Measurements from ENCODE around the gene MPG. TPM values are rescaled to one million over a fixed set of nuclear protein-coding genes. Genes with fewer than 3 reads are reported as not detected.

Gene MPG
- total and polyA plus RNA-seq, 2 donors from 2014 or later: 40.8 to 54.3 TPM

GRCh38 chr16:63998-64913 is 13.8 kb upstream of the MPG start:
- FAIRE-seq: no peak
- H3K36me3 ChIP-seq (ENCODE audit: control insufficient read depth in 2 of 3, insufficient read depth in 3 of 3, low read length in 3 of 3): peaks cover 0 to under 1% (median 0%) of the 10 kb centered on the region in 3 donors

GRCh38 chr16:64914-65255 is 13.1 kb upstream of the MPG start:
- H3K27me3 ChIP-seq (ENCODE audit: control insufficient read depth, insufficient read depth, low read length): no peaks in the 10 kb centered on the region
- H3K36me3 ChIP-seq (ENCODE audit: control insufficient read depth in 2 of 3, insufficient read depth in 3 of 3, low read length in 3 of 3): no peaks in the 10 kb centered on the region
- H3K9ac ChIP-seq (ENCODE audit: low read length in 3 of 3): no peak overlapping the region
- H3K4me3 ChIP-seq (ENCODE audit: low read length in 3 of 3): no peak overlapping the region
- peaks cover 0 to 7% (median 0%) of the 10 kb centered on the region in 3 donors for H3K4me1 ChIP-seq (ENCODE audit: control insufficient read depth in 2 of 3, insufficient read depth in 2 of 3, low read depth in 1 of 3, low read length in 3 of 3)
- FAIRE-seq (no peak), DNase-seq (peak in 1 of 5 donors; percentile 28)
- no peak overlapping the region for H3K27ac ChIP-seq (ENCODE audit: low read depth in 2 of 2, low read length in 2 of 2)
- intact Hi-C loops (cut with DNase I): no loop called here
- TF ChIP-seq CTCF (IDR thresholded peaks at IDR 0.05; ENCODE audit: borderline replicate concordance, extremely low read depth, insufficient read depth): no peak
- no peaks in the 10 kb centered on the region for H3K9me3 ChIP-seq (ENCODE audit: control insufficient read depth in 2 of 3, insufficient read depth in 1 of 3, low read length in 3 of 3)

More at GRCh38 chr16:63998-64913, 13.8 kb upstream of the MPG start:
- DNase-seq: peak in 2 of 5 donors; percentile 32 to 64
- Histone ChIP-seq H3K27ac (ENCODE audit: low read depth in 2 of 2, low read length in 2 of 2) (no peak overlapping the region), H3K9ac (ENCODE audit: low read length in 3 of 3) (no peak overlapping the region), H3K4me3 (ENCODE audit: low read length in 3 of 3) (no peak overlapping the region), H3K27me3 (ENCODE audit: control insufficient read depth, insufficient read depth, low read length) (no peaks in the 10 kb centered on the region), H3K4me1 (ENCODE audit: control insufficient read depth in 2 of 3, insufficient read depth in 2 of 3, low read depth in 1 of 3, low read length in 3 of 3) (peaks cover 0 to 7% (median 0%) of the 10 kb centered on the region in 3 donors), H3K9me3 (ENCODE audit: control insufficient read depth in 2 of 3, insufficient read depth in 1 of 3, low read length in 3 of 3) (no peaks in the 10 kb centered on the region)
- intact Hi-C loops (cut with DNase I): no loop called here
- TF ChIP-seq CTCF (IDR thresholded peaks at IDR 0.05; ENCODE audit: borderline replicate concordance, extremely low read depth, insufficient read depth): no peak

- DNase-seq (peak; percentile 77 to 93 (median 83)), FAIRE-seq (no peak)
- H3K36me3 ChIP-seq (ENCODE audit: control insufficient read depth in 2 of 3, insufficient read depth in 3 of 3, low read length in 3 of 3): no peaks in the 10 kb centered on the region
- no peak overlapping the region for H3K9ac ChIP-seq (ENCODE audit: low read length in 3 of 3)
- H3K27ac ChIP-seq (ENCODE audit: low read depth in 2 of 2, low read length in 2 of 2): no peak overlapping the region
- H3K27me3 ChIP-seq (ENCODE audit: control insufficient read depth, insufficient read depth, low read length): no peaks in the 10 kb centered on the region
- no peak overlapping the region for H3K4me3 ChIP-seq (ENCODE audit: low read length in 3 of 3)
- peaks cover 0 to 10% (median 0%) of the 10 kb centered on the region in 3 donors for H3K4me1 ChIP-seq (ENCODE audit: control insufficient read depth in 2 of 3, insufficient read depth in 2 of 3, low read depth in 1 of 3, low read length in 3 of 3)
- TF ChIP-seq CTCF (IDR thresholded peaks at IDR 0.05; ENCODE audit: borderline replicate concordance, extremely low read depth, insufficient read depth): peak; percentile 99
- H3K9me3 ChIP-seq (ENCODE audit: control insufficient read depth in 2 of 3, insufficient read depth in 1 of 3, low read length in 3 of 3): no peaks in the 10 kb centered on the region
- intact Hi-C loops (cut with DNase I): no loop called here
Observed at GRCh38 chr16:65745-66144, 12.3 kb upstream of the MPG start.
